HG03039 (cell line): ENCODE measurements around the gene PTPN20.

Experiments
- ATAC-seq: cut with Tn5 transposase; IDR thresholded peaks from one replicate; pipeline ENCODE4 v1.9.1; 2021; ENCODE audit warnings: mild to moderate bottlenecking, moderate library complexity; ENCODE audit not compliant: unreplicated experiment

Gene PTPN20

DNA sequence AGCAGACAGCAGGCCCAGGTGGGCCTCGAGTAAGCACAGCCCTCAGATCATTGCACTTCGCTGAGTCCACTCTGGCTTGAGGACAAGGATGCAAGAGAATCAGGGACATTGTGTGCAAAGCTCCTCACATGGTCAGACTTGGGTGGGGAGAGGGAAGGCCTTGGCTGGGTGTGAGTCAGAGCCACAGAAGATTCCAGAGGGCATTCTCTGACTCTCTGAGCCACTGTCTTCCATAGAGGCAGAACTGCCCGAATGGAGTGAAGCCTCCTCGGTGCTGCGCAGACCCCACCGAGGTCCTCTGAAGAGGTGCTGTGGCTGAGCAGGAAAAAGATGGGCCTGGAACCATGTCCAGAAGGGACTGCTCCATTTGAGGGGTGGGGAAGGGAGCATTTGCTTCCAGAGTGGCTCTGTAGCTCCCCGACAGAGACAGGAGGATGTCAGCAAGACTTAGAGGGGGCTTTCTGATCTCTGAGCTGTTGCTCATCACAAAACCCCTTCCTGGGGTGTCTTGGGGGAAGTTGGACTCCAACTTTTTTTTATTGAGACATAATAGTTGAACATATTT, 120.8 kb downstream of the PTPN20 start:
- ATAC-seq: no peak

DNA sequence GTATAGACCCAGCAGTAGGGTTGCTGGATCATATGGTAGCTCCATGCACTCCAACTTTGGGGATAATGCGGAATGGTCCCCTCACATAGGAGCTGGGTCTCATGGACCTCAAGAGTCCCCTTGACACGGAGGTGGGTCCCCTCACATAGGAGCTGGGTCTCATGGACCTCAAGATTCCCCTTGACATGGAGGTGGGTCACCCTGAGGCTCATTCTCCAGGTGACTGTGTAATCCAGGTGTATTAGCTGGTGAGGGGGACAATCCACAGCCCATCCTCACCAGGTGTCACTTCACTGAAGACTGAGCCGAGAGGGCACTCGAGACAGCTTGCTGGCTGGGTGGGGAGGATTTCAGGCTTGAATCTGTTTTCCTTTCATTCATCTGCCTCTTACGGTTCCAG, 121.9 kb downstream of the PTPN20 start:
- no peak for ATAC-seq

DNA sequence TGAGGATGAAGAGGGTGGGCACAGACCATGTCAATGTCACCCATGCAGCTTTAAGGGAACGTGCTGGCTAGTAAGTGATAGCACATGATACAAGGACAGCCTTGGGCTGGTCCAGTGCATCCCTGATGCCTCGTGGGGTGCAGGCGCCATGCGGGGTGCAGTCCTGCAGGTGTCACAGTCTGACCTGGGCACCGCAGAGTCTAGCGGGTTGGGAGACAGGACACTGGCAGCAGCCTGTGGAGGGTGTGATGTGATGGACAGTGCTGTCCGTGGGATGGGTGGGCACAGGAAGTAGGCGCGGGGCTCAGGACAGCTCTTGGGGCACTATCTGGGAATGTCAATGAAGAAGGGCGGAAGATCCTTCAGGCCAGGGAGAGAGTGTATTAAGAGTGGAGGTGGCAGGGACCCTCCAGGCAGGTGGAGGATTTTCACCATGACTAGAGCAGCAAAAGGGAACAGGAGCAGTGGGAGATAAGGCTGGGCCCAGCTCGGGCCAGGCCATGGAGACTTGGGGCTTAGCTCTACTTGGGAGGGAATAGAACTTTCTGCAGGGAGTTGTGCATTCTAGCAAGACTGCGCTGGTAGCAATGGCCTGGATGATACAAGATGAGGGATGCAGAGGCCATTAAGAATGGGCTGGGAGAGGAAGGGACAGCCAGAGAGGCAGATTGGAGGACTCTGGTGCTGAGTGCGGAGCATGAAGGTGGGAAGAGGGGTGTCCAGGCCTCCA, 122.5 kb downstream of the PTPN20 start:
- ATAC-seq: no peak

DNA sequence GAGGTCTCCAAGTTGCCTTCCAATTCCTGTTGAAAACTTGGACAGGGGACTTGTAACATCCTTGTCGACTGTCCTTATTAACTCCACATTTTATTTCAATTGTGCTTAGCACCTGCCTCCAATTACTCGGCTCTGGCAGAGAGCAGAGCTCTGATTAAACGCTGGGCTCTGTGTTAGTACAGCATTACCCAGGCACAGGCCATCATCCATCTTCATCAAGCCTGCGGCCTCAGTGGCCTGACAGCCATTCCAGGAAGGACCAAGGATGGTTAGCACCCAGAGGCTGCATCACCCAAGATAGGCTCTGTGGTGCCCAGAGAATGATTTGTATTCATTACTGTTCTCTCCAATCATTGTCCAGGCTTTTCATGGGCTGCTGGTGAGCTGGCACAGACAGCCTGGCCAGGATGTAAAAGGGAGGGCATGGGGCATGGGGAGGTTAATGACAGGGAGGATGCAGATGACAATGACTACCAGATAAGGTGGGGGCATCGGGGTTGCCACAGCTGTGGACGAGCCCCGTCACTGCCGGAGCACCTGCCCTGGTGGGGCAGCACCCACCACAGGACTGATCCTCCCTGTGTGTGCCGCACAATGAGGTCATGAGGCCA, 123.3 kb downstream of the PTPN20 start:
- no peak for ATAC-seq

DNA sequence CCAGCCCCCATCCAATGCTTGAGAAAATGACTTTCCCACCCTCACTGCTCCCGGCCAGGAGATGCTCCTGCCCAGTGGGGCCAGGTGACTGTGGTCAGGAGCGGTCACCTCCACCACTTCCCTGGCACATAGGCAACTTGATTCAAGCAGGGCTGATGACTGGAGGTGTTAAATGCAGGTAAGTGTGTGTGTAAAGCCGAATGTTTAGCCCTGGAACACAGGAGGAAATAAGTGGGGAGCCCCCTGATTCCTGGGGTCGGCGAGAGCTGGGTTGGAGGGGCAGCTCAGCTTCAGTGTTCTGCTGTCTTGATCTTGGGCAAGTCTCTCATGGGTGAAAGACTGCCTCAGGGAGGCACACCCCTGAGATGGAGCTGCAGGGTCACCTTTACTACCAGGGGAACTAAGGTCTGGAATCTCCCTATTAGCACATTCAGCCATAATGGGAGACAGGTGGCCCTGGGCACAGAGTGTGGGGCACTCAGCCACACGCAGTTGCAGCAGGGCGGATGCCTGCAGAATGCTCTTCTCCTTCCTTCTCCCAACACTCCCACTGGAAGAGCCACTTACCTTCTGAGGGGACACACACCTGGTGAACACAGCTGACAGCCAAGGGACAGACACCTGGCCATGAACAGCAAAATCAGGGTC, 124.1 kb downstream of the PTPN20 start:
- no peak for ATAC-seq

DNA sequence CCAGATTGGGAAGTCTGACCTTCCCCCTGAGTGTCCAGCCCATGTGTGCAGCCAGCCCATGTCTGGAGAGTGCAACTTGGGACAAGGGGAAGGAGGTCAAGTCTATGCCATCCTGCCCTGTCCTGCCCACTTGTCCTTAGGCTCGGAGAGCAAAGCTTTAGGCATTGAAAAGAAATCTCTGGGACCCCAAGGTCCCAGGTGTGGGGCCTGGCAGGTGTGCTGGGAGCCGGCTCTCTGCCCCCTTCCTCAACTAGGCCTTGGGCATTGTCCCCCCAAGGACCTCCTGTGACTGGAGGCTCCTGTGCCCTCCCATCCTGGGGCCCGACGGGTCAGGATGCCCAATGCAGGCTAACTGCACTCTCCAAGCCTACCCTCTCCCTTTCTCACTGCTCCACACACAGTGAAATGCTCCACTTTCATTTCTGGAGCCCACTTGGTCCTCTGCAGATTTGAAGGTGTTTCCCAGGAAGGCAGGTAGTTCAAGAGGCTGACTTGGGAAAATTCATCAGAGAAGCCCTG, 124.7 kb downstream of the PTPN20 start:
- ATAC-seq: no peak

DNA sequence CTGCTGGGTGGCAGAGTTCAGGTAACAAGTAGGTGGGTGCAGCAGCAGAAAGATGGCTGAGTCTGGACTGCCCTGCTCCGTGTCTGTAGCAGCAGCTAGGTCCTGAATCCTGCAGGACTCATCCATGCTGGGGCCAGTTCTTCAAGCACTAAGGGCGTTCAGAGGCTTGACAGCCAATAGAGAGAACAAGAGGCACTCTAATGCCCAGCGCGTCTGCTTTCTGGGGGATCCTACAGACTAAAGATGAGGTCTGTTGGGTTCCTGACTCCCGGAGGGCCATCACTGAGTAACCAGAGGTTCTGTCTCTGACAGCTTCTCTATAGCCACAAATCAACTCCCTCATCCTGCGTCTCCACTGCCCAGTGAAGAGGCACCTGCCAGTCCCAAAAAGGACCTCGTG, 125.5 kb downstream of the PTPN20 start:
- no peak for ATAC-seq

DNA sequence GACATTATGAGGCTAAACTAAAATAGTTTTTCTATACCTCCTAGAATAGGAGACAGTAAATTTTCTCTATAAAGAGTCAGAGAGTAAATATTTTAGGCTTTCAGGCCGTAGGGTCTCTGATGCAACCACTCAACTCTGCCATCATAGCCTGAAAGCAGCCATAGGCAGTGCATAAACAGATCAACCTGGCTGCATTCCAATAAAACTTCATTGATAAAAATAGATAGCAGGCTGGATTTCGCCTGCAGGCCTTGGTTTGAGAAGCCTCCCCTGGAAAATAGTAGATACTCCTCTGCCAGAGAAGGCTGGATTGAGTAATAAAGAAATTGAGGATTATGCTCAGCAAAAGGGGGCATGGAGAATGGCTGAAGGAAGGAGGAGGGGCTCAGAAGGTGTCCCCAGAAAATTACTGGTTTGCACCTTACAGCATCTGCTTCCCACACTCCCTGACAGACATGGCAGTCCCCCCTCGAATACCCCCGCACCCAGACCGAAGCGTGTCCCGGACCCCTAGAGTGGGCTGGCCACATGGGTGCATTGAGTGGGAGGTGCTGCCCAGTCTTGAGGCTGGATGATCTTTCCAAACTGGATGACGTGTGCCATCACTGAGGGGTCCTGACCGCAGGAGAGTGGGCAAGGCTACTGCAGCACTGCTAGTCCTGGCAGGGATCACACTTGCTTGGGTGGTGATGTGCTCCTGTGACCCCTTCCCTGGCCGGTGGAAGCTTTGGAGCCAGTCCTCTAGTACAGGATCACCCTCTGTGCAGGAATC, 126.6 kb downstream of the PTPN20 start:
- no peak for ATAC-seq

DNA sequence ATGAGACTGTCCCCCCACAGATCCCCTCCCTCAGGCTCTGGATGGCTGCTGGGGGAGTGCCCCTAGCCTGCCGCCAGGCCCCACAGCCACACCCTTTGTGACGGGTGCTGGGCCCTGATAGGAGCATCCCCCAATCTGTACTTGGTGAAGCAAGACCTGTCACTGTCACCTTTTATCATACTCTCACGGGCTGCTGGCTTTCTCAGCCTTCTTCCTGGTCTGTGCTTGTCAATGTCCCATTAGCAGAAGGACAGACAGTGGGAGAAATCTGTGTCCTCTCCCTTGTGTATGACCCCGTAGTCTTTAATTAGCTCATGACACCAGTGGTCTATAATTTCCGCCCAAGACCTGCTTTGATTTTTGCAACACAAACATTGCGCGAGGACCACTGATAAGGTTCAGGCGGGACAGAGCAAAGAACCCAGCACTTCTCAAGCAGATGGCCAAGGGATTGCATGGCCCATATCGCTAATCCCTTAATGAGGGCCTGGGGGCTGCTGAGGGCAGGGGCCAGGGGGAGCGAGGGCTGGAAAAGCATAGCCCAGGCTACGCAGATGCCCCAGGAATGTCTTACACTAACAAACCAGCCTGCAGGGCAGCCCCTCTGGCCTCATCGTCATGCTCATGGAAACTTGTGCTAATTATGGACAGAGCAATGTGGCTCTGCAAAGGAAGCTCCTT, 127.8 kb downstream of the PTPN20 start:
- no peak for ATAC-seq

DNA sequence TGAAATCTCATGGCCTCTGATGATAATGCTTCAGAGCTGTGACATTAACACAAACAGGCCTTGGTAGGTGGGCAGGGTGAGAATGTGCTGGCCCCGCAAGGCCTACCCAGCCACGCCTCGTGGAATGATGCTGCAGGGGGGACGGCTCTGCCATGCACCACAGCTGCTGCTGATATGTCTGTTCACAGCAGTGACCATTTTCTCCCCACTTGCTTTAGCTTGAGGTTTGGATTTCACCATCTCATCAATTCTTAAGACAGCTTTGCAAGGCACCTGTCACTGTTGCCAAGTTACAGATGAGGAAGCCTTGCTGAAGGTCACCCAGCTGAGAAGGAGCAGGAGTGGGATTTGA, 128.3 kb downstream of the PTPN20 start:
- no peak for ATAC-seq

DNA sequence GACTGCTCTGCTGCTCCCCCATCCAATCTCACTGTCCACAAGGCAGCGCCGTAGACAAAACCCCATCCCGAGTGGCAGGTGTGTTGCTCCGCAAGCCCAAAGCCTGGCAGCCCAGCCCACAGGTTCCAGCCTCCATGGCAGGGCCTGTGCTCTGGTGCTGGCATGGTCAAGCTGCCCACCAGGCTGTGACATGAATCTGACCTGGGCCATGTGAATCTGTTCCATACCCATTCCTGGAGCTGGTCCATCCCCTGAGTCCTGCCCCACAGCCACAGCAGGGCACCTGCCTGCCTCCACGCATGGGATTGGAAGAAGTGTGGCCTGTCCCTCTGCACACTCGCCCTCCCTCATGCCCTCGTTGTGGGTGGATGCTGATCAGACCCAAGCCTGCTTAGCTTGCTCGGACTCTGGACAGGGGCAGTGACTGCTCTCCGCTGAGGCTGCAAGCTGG, 128.8 kb downstream of the PTPN20 start:
- no peak for ATAC-seq

DNA sequence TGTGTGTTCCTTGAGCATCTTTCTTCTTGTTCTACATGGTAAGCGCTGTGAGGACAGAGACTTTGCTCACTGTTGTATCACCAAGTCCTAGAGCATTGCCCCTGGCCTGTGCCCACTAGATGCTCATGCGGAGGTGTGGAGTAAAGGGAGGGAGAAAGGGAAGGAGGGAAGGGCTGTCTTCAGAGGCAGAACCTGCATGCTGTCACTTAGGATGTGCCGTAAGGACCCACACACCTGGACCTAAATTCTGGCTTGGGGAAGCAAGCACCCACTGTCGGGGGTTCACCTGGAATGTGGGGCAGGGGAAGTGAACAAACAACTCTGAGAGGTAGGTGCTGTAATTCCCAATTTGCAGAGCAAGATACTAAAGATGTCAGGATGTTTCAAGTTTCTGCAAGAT, 129.5 kb downstream of the PTPN20 start:
- ATAC-seq: no peak

DNA sequence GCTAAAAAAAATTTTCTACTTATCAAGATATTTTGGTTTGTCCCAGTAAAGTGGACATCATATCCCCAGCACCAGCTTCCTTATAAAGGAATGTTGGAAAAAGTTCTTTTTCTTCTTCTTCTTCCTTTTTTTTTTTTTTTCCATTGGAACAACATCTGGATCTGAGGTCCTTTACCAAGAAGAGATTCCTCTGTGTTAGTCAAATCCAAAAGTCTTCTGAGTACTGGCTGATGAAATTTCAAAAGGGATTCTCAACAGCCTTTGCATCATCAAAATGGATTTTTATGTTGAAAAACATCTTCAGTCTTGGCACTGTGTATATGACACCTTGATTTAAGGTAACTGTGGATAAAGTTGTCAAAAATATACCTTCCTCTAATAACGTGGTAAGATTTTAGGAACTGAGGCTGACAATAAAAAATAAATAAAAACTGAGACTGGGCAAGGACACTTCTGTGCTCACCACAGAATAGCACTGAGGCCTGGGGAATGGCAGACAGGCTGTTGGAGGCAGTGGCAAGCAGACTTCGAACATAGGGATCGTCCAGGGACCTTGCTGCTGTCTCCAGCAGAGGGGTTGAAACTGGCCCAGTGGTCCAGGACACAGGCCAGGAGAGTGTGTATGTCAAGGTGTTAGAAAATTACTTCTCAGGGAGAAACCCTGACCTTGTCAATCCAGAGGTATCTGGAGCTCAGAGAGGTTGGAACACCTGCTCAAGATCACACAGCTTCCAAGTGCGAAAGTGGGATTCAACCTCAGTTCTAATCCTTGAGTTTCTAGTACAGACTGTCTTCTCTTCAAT, 130.4 kb downstream of the PTPN20 start:
- no peak for ATAC-seq

DNA sequence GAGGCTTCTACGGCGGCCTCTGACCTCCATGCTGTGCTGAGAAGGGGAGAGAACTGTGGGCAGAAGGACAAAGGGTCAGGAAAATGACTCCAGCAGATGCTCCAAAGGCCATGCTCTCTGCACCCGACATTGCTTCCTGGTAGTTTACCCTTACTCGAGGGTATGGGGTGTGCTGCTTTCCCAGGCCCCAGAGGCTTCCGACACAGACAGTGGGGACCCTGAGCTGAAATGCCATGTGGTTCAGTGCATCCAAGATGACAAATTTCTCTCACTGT, 130.9 kb downstream of the PTPN20 start:
- ATAC-seq: no peak

DNA sequence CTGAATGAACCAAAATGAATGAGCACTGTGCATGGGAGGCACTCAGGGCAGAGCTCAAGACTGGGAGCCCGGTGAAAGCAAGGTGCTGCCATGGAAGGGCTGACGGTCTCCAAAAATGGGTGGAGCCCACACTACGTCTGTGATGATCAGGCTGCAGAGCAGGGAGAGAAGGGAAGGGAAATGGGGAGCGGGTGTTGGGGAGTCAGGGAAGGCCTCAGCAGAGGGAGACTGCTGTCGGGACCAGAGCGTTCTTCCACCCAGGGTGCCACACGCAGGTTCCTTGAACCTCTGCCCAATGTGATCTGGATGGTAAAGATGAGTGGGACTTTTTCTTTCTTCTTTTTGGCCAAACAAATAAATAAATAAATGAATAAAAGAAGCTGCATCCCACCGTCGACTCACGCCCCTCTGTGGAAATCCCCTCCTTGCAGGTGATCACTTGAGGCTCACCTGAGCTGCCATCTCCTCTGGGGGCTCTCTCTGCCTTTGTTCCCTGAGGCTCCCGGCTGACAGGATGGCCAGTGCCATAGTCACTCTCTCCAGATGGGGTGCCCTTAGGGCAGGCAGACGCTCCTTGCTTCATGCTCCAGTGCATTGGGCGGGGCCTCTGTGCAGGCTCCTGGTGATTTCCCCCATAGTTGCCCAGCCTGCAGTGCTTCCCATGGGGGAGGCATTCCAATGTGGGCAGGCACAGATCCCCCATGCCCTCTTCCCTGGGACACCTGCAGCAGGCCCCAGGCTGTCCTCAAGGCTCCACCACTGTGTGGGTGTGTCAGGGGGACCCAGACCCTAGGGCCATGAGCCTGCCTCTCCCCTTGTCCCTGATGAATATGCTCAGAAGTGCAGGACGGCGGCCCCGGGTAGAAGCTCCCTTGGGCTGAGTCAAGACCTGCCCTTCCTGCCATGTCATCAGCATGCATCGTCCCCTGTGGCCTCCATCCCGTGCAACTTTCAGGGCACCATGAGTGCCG, 131.8 kb downstream of the PTPN20 start:
- ATAC-seq: no peak

DNA sequence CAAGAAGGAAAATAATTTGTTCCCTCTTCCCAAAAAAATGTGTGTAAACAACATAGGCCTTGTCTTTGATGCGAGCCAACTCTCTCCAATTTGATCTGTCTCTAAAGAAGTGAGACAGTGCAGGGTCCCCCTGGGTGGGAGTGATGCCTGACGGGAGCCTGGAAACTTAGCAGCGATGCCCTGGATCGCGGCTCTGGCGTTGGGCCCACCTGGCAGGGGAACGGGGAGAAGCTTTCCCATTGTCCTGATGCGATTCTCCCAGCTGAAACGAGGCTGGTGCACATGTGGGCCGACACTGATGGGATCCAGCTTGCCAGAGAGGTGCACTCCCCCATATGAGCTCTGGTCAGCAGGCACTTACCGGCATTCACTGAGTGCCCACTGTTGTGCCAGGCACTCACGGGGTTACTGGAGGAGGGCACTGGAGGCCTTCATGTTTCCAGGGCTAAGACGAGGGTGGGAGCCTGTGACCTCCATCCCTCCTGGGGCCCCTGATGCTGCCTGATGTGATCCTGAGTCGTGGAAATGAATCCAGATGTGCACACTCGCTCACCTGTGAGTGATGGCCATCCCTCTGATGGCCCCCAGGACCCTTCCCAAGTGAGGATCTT, 132.8 kb downstream of the PTPN20 start:
- ATAC-seq: no peak

DNA sequence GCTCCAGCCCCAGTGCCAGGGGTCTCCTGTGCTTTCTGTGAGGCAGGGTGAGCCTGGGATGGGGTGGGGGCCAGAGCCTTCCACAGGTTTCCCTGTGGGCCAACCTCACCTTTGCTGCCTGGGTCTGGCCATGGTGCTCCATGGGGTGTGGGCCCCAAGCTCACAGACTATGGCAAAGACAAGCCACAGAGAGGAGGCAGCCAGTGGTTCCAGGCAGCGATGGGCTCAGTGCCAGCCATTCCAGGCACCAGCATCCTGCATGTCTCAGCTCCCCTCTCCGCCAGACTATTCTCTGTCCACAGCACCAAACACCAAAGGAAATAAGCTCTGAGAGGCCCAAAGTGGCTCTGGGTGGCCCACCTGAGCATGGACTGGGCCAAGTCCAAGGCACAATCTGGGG, 133.5 kb downstream of the PTPN20 start:
- no peak for ATAC-seq

DNA sequence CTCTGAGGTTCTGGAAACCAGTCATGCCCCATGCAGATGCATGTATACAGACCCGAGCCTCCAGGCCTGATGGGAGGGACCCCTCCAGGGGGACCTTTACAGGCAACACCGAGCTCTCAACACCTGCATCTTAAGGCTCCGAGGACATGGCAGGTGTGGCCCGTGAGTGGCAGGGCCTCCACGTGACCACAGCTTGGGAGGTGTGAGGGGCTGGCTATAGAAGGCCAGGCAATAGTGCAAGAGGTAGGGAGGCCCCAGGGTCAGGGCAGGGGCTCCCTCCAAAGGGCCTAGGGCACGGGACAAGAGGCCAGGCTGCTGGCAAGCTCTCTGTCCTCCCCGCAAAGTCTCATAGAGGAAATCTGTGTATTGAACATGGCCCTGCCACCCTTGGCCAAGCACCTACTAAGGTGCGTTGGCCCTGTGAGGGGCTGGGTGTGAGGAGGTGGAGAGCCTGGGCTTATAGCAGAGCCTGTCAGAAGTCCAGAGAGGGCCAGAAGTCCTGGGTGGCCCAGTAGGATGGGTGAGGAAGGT, 134.2 kb downstream of the PTPN20 start:
- ATAC-seq: no peak
